NCI-H345 treated with DMSO at 0.1 percent for 48 hours (cell line): Measurements from ENCODE around the gene MACROD2.

Experiments used
- DNase-seq: peaks from one replicate; lab custom pipeline; 2025; ENCODE audit not compliant: unreplicated experiment; lab: John Stamatoyannopoulos, UW

The MACROD2 gene

GRCh38 chr20:14055127-14055742 is 59.9 kb downstream of the MACROD2 start:
- peak; percentile 87 for DNase-seq

DNA sequence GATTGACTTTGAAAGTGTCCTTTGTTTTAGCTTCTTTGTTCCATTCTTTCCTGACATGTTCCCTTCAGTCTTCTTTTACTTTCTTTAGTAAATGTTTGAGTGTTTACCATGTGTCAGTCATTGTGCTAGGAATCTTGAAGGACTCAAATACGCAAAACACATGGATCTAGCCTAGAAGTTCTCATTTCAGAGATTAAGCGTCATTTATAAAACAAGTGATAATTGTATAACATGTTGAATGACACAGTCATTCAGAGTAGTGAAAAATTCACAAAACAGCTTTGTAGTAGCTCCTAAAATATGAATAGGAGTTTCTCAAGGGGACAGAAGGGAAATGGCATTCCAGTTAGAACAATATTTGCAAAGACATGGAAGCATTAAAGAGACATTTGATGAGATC is 66.9 kb downstream of the MACROD2 start:
- no peak for DNase-seq

DNA sequence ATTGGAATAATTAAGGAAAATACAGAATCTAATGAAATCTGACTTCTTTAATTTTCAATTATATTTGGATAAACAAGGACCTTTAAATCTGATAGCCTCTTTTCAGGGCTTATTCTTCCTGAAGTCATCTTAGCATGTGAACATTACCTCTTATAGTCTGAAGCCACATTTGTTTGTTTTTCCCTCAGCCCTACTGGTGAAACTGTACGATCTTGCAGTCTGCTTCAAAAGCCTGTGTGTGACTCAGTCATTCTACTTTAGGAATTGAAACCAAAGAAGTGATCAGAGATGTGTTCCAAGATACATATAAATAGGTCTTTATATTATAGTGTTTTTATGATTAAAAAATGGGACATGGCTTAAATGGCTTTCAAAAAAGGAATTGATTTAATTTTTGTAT is 67.5 kb downstream of the MACROD2 start:
- no peak for DNase-seq

DNA sequence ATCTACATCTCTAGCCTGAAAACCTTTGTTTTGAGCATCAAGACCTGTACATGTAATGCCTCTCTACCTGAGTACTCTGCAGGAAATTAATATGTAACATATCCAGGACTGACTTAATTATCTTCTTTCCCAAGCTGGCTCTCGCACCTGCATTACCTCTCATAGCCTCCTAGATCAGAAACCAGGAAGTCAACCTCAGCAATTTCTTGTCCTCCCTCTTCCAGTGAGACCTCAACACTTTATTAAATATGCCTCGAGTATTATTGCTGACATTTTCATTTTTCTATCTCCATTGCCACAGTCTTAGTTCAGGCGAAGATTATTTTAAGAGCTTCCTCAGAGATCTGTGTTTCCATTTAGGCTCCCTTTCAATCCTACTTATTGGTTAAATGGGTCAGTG is 69.0 kb downstream of the MACROD2 start:
- no peak for DNase-seq

- no peak for DNase-seq
These were observed 69.6 kb downstream of the MACROD2 start for GRCh38 chr20:14064921-14065320.

GRCh38 chr20:14065774-14066173 is 70.5 kb downstream of the MACROD2 start:
- no peak for DNase-seq

DNA sequence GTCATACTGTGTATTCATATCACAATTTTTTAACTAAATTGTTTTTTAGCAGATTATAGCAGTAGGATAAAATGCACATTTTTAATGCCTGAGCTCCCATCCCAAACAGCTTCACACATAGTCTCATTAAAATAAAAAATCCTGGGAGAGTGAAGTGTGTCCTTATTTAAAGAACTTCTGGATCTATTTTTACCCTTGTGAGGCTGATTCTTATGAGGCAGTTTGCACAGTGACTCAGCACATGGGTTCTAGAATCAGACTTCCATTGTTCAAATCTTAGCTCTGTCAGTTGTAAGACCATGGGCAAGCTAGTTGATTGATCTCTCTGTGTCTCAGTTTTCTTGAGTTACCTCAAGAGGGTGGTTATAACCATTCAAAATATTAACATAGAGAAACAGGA is 72.3 kb downstream of the MACROD2 start:
- DNase-seq: no peak

DNA sequence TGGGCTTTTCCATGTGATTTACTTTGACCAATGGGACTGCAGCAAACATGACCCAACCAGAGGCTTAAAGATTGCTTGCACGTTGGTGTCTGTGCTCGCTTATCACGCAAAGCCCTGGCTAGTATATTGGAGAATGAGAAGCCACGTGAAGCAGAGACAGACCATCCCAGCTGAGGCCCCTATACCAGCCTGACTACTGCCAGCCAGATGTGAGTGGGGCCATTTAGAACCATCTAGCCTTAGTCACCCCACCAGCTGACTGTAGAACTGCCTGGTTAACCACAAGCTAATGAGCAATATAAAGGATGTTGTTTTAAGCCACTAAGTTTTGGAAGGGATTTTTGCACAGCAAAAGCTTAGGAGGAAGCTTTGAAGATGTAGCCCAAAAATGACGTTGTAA is 74.5 kb downstream of the MACROD2 start:
- DNase-seq: no peak

GRCh38 chr20:14093652-14094051 is 98.3 kb downstream of the MACROD2 start:
- peak; percentile 98 for DNase-seq

- DNase-seq: no peak
These were observed 102.9 kb downstream of the MACROD2 start for GRCh38 chr20:14098261-14098660.

DNA sequence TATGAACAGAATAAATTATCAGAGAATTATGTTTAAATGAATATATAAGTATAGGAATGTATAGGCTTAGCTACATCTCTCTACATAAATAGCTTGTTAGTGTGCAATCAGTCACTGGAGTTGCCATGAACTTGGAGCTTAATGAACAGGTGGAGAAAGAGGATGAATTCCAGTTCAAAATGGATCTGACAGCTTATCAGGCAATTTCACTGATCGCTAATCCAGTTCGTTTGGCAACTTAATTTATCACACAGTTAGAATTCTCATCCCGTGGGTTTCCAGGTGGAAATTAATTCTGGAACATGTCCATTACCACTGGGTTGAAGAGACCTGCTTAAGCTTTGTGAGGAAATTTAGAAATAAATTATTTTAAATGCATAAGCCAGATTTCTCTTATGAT is 118.1 kb downstream of the MACROD2 start:
- no peak for DNase-seq

GRCh38 chr20:14114065-14114704 is 118.9 kb downstream of the MACROD2 start:
- DNase-seq: no peak

GRCh38 chr20:14116037-14116436 is 120.7 kb downstream of the MACROD2 start:
- DNase-seq: no peak

- DNase-seq: no peak
These were observed 122.5 kb downstream of the MACROD2 start for GRCh38 chr20:14117768-14118167.

GRCh38 chr20:14126856-14127255 is 131.5 kb downstream of the MACROD2 start:
- DNase-seq: no peak

DNA sequence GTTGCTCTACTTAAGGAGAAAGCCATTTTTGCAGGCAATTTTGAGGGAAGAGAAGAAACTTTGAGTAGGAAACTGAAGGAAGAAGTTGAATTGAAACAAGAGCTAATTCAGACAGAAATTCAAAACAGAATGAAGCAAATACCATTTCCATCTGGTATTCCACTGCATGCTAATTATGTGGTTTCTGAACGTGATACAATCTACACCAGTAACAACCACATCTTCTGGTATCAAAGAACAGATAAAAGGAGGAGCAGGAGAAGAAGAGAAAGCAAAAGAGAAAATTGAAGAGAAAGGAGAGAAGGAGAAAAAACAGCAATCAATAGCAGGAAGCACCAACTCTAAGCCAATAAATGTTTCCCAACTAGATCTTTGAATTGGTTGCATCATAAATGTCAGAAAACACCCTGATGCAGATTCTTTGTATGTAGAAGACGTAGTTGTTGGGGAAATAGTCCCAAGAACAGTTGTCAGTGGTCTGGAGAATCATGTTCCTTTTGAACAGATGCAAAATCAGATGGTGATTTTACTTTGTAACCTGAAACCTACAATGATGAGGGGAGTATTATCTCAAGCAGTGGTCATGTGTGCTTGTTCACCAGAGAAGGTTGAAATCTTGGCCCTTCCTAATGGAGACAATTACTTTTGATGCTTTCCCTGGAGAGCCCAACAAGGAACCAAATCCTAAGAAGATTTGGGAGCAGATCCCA is 132.4 kb downstream of the MACROD2 start:
- DNase-seq: no peak

DNA sequence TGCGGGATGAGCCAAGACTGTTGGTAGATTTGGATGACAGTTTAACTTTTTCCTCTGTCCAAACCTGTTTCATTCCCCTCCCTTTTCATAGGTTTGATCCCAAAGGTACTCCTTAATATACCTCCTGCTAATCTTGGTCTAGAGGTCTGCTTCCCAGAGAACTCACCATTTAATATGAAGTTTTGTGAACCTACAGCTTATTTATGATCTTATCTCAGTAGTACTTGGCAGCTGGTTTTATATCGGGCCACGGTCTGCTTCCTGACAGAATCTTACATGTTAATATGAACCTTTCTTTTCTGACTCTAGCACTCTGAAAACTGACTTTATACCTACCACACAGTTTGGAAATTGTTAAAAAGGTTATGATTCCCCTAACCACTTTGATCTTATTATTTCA is 138.7 kb downstream of the MACROD2 start:
- DNase-seq: no peak

DNA sequence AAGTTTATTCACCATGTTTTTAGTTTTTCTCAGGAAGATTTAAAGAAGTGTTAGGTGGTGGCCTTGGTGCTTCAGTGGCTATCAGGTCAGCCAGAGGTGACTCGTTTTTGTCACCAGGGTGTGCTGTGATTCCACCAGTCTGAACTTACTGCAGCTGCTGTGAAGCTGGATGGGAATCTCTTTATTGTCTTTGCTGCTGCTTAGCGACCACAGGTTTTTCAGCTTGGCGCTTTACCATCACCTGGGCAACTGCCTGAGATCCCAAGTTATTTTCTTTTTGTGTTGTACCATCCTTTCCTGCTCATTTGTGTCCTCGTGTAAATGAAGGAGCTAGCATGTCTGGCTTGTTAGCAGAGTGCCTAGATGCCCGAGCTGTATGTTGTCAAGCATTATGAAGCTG is 146.9 kb downstream of the MACROD2 start:
- peak; percentile 80 for DNase-seq

GRCh38 chr20:14142964-14143627 is 147.8 kb downstream of the MACROD2 start:
- DNase-seq: no peak

DNA sequence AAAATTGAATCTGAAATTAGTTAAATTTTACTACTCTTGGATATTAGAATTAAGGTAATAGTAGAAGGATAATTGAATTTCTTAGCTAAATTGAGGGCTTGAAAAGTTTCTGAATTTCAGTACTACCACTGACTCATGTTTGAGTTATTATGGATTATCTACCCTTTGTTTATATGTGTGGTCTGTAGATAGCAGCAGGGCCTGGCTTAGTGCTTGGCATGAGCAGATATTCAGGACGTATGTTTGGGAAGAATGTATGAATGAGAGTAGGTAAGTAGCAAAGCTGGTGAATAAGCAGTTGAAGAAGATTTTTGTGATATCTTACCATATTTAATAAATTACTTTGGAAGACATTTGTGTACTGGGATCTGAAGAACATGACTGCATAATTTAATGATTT is 152.7 kb downstream of the MACROD2 start:
- no peak for DNase-seq

DNA sequence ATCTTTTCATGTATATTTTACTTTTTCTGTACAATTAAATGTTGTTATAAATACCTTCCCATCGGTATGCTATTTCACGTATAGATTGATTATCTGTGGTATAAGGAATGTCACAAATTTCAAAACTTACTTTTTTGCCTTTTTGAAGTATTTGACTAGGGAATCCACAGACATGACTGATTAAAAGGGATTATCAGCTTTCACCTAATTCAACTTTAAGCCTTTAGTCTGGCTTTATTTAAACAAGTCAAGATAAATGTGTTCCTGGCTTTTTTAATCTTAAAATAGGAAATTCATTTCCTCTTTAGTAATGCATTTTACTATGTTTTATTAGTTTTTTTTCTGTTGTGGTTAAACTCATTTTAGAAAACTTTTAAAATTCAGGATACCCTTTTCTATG is 160.0 kb downstream of the MACROD2 start:
- no peak for DNase-seq

- DNase-seq: no peak
These were observed 183.2 kb downstream of the MACROD2 start for GRCh38 chr20:14178528-14178927.
